OCI-LY1 (cell line): Measurements from ENCODE around the gene LRMDA.

ENCODE experiments used
- H2AFZ ChIP-seq: fragments of 200-600 bp; sonication (generic), shearing (Covaris generic); 2 replicates; pipeline ENCODE4 v1.6.0; 2014; ENCODE audit warnings: antibody characterized with exemption, mild to moderate bottlenecking, low read length
- H3F3A ChIP-seq: fragments of 200-600 bp; sonication (generic), shearing (Covaris generic); 2 replicates; pipeline ENCODE4 v1.6.0; 2014; ENCODE audit warnings: mild to moderate bottlenecking, antibody characterized with exemption, low read length, moderate library complexity; ENCODE audit not compliant: insufficient read depth
- H3K27ac ChIP-seq: fragments of 200-600 bp; sonication (generic); 2 replicates; pipeline ENCODE4 v1.5.1; 2014; ENCODE audit warnings: low read length, mixed run types, mild to moderate bottlenecking, low read depth; ENCODE audit not compliant: poor library complexity, severe bottlenecking
- H3K27me3 ChIP-seq: fragments of 200-600 bp; sonication (generic); 2 replicates; pipeline ENCODE4 v1.6.0; 2014; ENCODE audit warnings: antibody characterized with exemption, mild to moderate bottlenecking, low read length, moderate library complexity; ENCODE audit not compliant: insufficient read depth
- H3K36me3 ChIP-seq: fragments of 200-600 bp; sonication (generic); 2 replicates; pipeline ENCODE4 v1.6.1; 2014; ENCODE audit warnings: mild to moderate bottlenecking, antibody characterized with exemption, low read length, moderate library complexity, mixed read lengths; ENCODE audit not compliant: insufficient read depth
- H3K4me1 ChIP-seq: fragments of 200-600 bp; sonication (generic); 2 replicates; pipeline ENCODE4 v1.5.1; 2014; ENCODE audit warnings: mild to moderate bottlenecking, low read length, moderate library complexity; ENCODE audit not compliant: insufficient read depth, severe bottlenecking
- H3K4me2 ChIP-seq: fragments of 200-600 bp; sonication (generic), shearing (Covaris generic); 2 replicates; pipeline ENCODE4 v1.6.1; 2014; ENCODE audit warnings: low read length
- H3K4me3 ChIP-seq: fragments of 200-600 bp; sonication (generic); 2 replicates; pipeline ENCODE4 v1.5.1; 2014; ENCODE audit warnings: low read length, low read depth, mild to moderate bottlenecking, mixed read lengths; ENCODE audit not compliant: poor library complexity, severe bottlenecking
- H3K79me2 ChIP-seq: fragments of 200-600 bp; shearing (Covaris generic); 2 replicates; pipeline ENCODE4 v1.6.1; 2016; ENCODE audit warnings: mixed run types, low read length, mixed read lengths; ENCODE audit not compliant: insufficient read depth
- H3K9ac ChIP-seq: fragments of 200-600 bp; sonication (generic), shearing (Covaris generic); 2 replicates; pipeline ENCODE4 v1.6.1; 2014; ENCODE audit warnings: mild to moderate bottlenecking, low read length, mixed read lengths
- H3K9me2 ChIP-seq: fragments of 200-600 bp; sonication (generic), shearing (Covaris generic); 2 replicates; pipeline ENCODE4 v1.6.1; 2014; ENCODE audit warnings: low read depth, mild to moderate bottlenecking, low read length, mixed read lengths
- H3K9me3 ChIP-seq: fragments of 200-600 bp; shearing (Covaris generic); 2 replicates; pipeline ENCODE4 v1.6.1; 2014; ENCODE audit warnings: low read length, mixed read lengths
- H4K20me1 ChIP-seq: fragments of 200-600 bp; sonication (generic), shearing (Covaris generic); 2 replicates; pipeline ENCODE4 v1.6.0; 2016; ENCODE audit warnings: mild to moderate bottlenecking, low read length; ENCODE audit not compliant: insufficient read depth
- CTCF ChIP-seq: fragments of 200-600 bp; sonication (generic), shearing (Covaris generic); IDR thresholded peaks from 2 replicates; pipeline ENCODE4 v1.5.1; 2017; ENCODE audit warnings: mild to moderate bottlenecking, antibody characterized with exemption, low read length, moderate library complexity, mixed read lengths
- EZH2 ChIP-seq: fragments of 200-600 bp; sonication (generic), shearing (Covaris generic); IDR thresholded peaks from 2 replicates; pipeline ENCODE4 v1.8.0; 2017; ENCODE audit warnings: borderline replicate concordance, mixed run types, mild to moderate bottlenecking, antibody characterized with exemption, low read length, moderate library complexity, mixed read lengths

Gene LRMDA

GRCh38 chr10:76049581-76050290 lies 618.3 kb downstream of the LRMDA start:
- Histone ChIP-seq H3K27me3 (no peaks in the 10 kb centered on the region), H3K9me3 (no peaks in the 10 kb centered on the region), H3K9ac (no peak overlapping the region), H3K36me3 (no peaks in the 10 kb centered on the region), H3K79me2 (no peaks in the 10 kb centered on the region), H3K9me2 (no peaks in the 10 kb centered on the region), H3K4me1 (no peaks in the 10 kb centered on the region), H3F3A (no peaks in the 10 kb centered on the region), H3K4me3 (no peak overlapping the region), H2AFZ (no peak overlapping the region), H4K20me1 (no peaks in the 10 kb centered on the region), H3K27ac (no peak overlapping the region), H3K4me2 (no peak overlapping the region)
- no peak for TF ChIP-seq CTCF
- no peak for TF ChIP-seq EZH2

GRCh38 chr10:76050291-76050625 lies 618.8 kb downstream of the LRMDA start:
- Histone ChIP-seq H3K4me2 (no peak overlapping the region), H3K27me3 (no peaks in the 10 kb centered on the region), H3K79me2 (no peaks in the 10 kb centered on the region), H2AFZ (no peak overlapping the region), H3K4me1 (no peaks in the 10 kb centered on the region), H3K9me3 (no peaks in the 10 kb centered on the region), H3K27ac (no peak overlapping the region), H3K4me3 (no peak overlapping the region), H3K9me2 (no peaks in the 10 kb centered on the region), H3K36me3 (no peaks in the 10 kb centered on the region), H4K20me1 (no peaks in the 10 kb centered on the region), H3F3A (no peaks in the 10 kb centered on the region), H3K9ac (no peak overlapping the region)
- TF ChIP-seq EZH2 (no peak), CTCF (no peak)

GRCh38 chr10:76051007-76051936 lies 619.8 kb downstream of the LRMDA start:
- Histone ChIP-seq H3K79me2 (no peaks in the 10 kb centered on the region), H3K4me2 (no peak overlapping the region), H3K27ac (no peak overlapping the region), H3K4me3 (no peak overlapping the region), H4K20me1 (no peaks in the 10 kb centered on the region), H3K9me3 (no peaks in the 10 kb centered on the region), H3K9me2 (no peaks in the 10 kb centered on the region), H3F3A (no peaks in the 10 kb centered on the region), H3K36me3 (no peaks in the 10 kb centered on the region), H2AFZ (no peak overlapping the region), H3K4me1 (no peaks in the 10 kb centered on the region), H3K27me3 (no peaks in the 10 kb centered on the region), H3K9ac (no peak overlapping the region)
- TF ChIP-seq CTCF (no peak), EZH2 (no peak)
